HG03520 (cell line): ENCODE measurements around the gene MOCS3.

Experiments used
- ATAC-seq: cut with Tn5 transposase; IDR thresholded peaks from one replicate; pipeline ENCODE4 v1.9.1; 2021; ENCODE audit warnings: mild to moderate bottlenecking, moderate library complexity; ENCODE audit not compliant: unreplicated experiment

MOCS3 gene

GRCh38 chr20:50958615-50959542 lies at the start of gene MOCS3:
Gene MOCS3, plus strand, starts transcription at chr20:50958818. Its CDS starts 25 bp downstream, at chr20:50958843.
- peak; percentile 66 for ATAC-seq

GRCh38 chr20:50909413-50909812 lies 49.2 kb upstream of the MOCS3 start:
- ATAC-seq: no peak

DNA sequence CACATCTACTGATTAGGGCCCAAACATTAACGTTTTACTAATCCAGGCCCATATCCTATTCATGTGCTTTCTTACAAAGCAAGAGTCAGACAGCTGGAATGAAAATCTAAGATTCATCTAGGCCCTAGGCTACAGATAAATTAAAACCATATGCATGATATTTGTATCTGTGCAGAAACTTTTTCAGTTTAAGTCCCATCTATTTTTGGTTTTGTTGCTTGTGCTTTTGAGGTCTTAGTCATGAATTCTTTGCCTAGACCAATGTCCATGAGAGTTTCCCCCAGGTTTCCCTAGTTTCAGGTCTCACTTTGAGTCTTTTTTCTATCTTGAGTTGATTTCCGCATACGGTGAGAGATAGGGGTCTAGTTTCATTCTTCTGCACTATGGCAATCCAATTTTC lies 47.6 kb upstream of the MOCS3 start:
- ATAC-seq: no peak

DNA sequence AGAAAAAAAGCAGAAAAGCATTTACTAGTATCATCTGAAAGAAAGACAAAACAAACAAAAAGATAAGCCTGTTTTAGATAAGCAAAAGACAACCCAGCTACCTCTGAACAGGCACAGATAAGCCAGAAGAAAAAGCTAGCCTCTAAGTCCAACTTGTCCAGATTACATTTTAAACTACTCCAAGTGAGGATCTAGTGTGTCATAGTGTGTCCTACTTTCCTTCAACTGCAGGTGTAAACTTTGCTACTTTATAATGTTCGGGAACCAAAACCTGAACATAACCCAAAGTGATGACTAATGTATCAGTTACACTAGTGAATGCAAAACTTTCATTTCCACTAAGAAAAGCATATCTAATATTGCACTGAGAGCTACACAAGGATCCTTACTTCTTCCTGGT lies 46.9 kb upstream of the MOCS3 start:
- peak; percentile 51 for ATAC-seq

DNA sequence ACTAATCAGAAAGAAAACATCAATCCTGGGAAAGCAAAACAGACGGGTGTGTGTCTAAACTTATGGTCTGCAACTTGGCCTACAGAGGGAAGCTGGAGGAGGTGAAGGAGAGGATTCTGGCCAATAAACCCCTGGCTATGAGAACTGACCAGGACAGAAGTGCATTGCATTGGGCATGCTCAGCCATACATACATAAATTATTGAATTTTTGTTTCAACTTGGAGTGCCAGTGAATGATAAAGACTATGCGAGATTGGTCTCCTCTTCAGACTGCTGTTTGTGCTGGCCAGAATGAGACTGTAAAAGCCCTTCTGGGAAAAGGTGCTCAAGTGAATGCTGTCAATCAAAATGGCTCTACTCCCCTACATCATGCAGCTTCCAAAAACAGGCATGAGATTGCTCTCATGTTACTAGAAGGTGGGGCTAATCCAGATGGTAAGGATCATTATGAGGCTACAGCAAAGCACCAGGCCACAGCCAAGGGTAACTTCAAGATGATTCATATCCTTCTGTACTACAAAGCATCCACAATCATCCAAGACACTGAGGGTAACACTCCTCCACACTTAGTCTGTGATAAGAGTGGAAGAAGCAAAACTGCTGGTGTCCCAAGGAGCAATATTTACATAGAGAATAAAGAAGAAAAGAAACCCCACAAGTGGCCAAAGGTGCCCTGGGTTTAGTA lies 44.8 kb upstream of the MOCS3 start:
- ATAC-seq: no peak

DNA sequence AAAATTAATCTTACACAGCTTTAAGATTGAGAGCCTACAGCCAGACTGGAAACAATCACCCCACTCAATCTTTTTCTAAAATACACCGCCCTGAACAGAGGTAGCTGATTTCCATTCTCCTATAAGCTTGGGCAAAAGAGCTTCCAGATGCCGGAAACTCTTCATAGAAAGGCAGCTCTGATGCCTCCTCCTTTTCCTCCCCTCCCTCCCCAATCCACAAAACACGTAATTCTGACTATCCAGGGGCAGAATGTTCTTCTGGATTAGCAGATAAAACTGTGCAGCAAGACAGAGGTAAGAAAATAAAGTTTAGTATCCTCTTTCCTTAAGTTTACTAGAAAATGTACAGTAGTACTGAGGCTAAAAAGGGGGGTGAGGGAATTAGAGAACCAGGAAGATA lies 43.2 kb upstream of the MOCS3 start:
- ATAC-seq: no peak

DNA sequence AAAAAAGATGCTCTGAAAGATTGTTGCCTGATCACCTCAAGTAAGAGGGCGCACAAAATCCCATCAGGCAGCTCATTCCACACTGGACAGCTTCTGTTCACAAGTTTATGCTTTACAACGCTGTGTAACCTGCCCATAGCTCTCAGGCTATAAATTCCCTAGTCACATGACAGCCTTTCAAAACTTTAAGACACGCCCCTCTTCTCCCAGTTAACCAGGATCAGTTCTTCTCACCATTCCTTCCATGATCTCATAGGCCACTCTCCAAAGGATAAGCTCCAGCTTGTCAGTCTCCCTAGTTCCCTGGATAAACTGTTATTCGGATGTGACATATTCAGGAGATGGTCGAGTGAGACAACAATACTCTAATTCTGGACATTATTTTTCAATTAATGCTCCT lies 42.4 kb upstream of the MOCS3 start:
- no peak for ATAC-seq

- no peak for ATAC-seq
Measured at GRCh38 chr20:50916934-50917333, 41.7 kb upstream of the MOCS3 start.

- ATAC-seq: no peak
Measured at GRCh38 chr20:50918403-50918802, 40.2 kb upstream of the MOCS3 start.

- ATAC-seq: no peak
Measured at GRCh38 chr20:50919567-50919966, 39.1 kb upstream of the MOCS3 start.

GRCh38 chr20:50920997-50921396 lies 37.6 kb upstream of the MOCS3 start:
- ATAC-seq: no peak

GRCh38 chr20:50921803-50922501 lies 36.7 kb upstream of the MOCS3 start:
- no peak for ATAC-seq

DNA sequence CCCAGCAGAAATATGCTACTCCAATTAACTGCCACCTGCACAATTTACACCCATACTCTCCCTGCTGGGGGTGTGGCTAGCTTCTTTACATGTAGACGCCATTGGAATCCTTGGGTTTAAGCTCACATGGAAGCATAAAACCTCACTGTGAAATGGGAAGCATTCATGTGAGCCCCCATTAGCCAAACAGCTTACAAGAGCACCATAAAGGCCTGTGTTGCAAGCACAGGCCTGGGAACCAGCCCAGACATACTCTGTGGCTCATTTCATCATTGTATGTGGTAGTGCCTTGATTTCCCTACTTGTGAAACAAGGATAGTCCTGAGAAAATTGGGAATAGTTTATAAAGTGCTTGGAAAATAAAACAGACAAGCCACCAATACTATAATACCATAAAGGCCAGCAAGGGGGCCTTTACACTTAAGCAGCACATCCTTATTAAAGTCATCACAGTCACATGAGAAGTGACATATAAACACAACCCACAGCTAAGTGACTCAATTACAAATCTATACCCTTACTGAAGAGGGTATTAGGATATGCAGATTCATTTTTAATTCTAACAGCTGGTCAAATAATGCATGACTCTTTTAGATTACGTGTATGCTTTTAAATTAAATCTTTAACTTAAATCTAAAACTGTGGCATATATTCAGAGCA lies 34.2 kb upstream of the MOCS3 start:
- ATAC-seq: no peak

- no peak for ATAC-seq
Measured at GRCh38 chr20:50926530-50926929, 32.1 kb upstream of the MOCS3 start.

GRCh38 chr20:50928469-50928868 lies 30.1 kb upstream of the MOCS3 start:
- no peak for ATAC-seq

DNA sequence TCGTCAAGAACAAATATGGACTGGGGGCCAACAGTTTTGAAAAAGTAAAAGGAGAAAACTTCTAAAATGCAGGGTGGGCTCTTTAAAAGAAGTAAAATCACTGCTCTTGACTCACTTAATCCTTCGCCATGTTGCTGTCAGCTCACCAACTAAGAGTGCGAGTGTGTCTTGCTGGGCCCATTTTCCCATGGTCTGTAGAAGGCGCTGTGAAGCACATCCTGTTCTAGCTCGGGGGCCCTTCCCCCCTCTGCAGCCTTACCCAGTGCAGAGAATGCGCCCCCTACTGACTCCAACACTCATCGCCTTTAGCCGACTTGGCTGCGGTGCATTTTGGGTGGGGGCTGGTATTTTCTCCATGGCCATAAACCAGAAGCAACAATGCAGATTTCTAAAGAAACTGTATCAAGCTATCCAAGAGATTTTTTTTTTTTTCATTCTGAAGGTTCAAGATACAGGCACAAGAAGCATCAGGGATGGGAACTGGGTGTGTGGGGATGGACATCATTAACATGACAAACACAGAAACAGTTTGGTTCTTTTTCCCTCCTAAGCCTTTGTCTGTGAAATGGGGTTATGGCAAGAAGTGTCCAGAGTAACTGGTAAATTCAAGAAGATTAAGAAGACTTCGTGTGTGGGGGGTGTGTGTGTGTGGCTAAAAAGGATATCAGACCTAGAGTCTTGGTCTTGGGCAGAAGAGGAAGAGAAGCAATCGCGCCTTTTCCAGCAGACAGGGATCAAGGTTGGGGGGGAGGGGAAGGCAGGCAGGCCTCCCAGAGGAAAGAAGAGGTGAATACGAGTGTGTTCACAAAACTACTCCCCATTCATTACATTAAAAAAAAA lies 29.1 kb upstream of the MOCS3 start:
- ATAC-seq: peak; percentile 56

- peak; percentile 1 for ATAC-seq
Measured at GRCh38 chr20:50930139-50930975, 28.3 kb upstream of the MOCS3 start.

GRCh38 chr20:50930976-50931305 lies 27.7 kb upstream of the MOCS3 start:
- peak; percentile 19 for ATAC-seq

DNA sequence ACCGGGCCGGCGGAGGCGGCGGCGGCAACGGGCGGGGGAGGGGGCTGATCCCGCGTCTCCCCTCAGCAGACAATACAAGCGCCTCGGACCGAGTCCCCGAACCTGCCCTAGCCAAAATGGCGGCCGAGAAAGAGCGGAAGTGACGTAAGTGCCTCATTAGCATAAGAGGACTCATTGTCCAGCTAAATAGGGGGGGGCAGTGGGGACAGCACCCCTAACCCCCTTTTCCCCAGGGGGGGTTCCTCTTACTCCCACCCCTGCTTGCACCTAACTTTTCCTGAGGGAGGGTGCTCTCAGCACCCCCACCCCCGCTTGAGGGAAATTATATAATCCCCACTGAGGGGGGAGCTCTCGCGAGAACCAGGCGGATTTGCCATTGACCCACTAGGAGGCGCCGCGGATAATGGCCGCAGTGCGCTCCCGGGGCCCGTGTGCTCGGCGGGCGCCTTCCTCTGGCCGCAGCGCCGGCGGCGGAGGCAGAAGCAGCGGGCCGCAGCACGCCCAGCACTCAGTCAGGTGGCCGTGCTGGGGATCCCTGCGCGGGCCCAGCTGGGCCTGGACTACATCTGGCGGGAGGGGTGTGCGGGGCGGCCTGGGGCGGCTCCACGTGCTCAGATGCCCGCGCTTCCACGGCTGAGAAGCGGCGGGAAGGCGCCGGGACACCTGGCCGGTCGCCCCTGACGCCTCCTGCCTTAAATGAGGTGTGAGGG lies 27.2 kb upstream of the MOCS3 start, which contains the start of gene ADNP:
Gene ADNP (minus strand): TSS at position 132 of the 710 bp plus-strand sequence. CDS start 27,441 bp downstream, outside the sequence.
- peak; percentile 54 for ATAC-seq
